Kidney epithelial cell (primary cell): ENCODE results near the gene NELL1. TPM values are rescaled to one million over a fixed set of nuclear protein-coding genes. Genes with fewer than 3 reads are reported as not detected.

Experiments used
- DNase-seq: peaks from one replicate; pipeline ENCODE4 v3.0.0-alpha.2; 2010; ENCODE audit warnings: low read depth
- H3K27me3 ChIP-seq: 2 replicates; pipeline ENCODE4 v1.6.0; 2011; ENCODE audit warnings: low read length; ENCODE audit not compliant: control insufficient read depth, insufficient read depth
- H3K36me3 ChIP-seq: 2 replicates; pipeline ENCODE4 v1.5.1; 2011; ENCODE audit warnings: low read length; ENCODE audit not compliant: control insufficient read depth, insufficient read depth
- H3K4me3 ChIP-seq: 2 replicates; pipeline ENCODE4 v1.5.1; 2011; ENCODE audit warnings: low read depth, mild to moderate bottlenecking, control low read depth, low read length
- CTCF ChIP-seq: IDR thresholded peaks from 2 replicates; pipeline ENCODE4 v1.5.1; 2011; ENCODE audit warnings: mild to moderate bottlenecking, moderate library complexity, low read length, control low read depth, inconsistent platforms; ENCODE audit not compliant: insufficient read depth, poor library complexity, severe bottlenecking
- total RNA-seq: library from RNA; depleted of rRNA; stranded (reverse); fragments of >200 nt; gene quantifications from 2 replicates; pipeline ENCODE4 v1.2.3, GENCODE V29; 2015

Gene NELL1
- total RNA-seq, 1 donor from 2014 or later, result 0.17 TPM

GRCh38 chr11:21426931-21427330 lies 757.5 kb downstream of the NELL1 start:
- no peak for TF ChIP-seq CTCF

DNA sequence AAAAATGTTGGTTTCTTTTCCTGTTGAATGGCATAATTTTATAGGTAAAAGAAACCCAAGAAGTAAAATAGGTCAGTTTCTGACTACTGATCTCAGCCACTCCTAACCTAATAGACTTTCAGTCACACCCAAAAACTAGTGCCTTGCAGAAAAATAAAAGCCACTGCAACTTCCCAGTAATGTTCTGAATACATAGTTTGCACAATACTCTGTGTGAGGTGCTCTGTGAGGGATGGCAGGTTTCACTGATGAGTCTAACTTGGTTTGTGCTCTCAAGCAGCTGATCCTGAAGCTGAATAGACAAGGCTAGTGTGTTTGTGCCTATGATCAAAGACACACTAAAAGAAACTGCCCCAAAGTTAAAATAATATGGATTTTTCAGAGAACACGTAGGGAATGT lies 758.3 kb downstream of the NELL1 start:
- Histone ChIP-seq H3K4me3 (no peak overlapping the region), H3K27me3 (no peaks in the 10 kb centered on the region), H3K36me3 (no peaks in the 10 kb centered on the region)
- TF ChIP-seq CTCF, result no peak
- DNase-seq, result no peak

More at GRCh38 chr11:21426931-21427330, 757.5 kb downstream of the NELL1 start:
- Histone ChIP-seq H3K4me3 (no peak overlapping the region), H3K36me3 (no peaks in the 10 kb centered on the region), H3K27me3 (no peaks in the 10 kb centered on the region)
- no peak for DNase-seq

DNA sequence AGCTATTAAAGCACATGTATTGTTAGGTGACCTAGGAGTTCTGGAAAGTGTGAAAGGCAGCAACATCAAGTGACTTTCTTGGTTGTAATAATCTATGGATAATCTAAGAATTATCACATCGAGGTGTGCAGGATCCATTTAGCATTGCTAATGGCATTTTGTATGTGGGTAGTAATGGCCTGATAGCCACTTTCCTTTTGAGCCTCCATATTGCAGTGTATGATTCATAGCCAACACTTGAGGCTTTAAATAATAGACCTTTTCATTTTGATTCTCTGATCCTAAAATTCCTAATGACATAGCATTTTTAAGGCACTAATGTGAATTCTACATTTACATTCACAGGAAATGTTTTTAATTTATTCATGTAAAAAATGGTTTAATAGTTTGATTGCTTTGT lies 759.4 kb downstream of the NELL1 start:
- no peak for DNase-seq
- Histone ChIP-seq H3K27me3 (no peaks in the 10 kb centered on the region), H3K36me3 (no peaks in the 10 kb centered on the region), H3K4me3 (no peak overlapping the region)
- TF ChIP-seq CTCF, result no peak

DNA sequence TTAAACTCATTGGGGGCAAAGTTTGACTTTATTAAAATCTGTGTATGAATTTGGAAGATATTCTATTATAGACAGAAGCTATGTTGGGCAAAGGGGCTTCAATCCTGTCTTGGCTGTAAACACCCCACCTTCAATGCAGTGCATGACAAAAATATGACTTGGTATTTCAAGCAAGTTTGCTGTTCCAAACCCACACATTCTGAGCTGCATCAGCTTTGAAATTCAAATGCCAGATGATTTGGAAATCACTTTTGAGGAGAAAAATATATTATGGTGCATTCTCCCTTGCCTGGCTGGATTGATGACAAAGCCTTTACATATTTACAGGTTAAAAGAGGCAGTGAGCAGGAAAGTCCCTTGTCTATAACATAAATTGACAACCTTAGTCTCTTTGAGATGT lies 760.0 kb downstream of the NELL1 start:
- no peak overlapping the region for H3K4me3 ChIP-seq
- no peaks in the 10 kb centered on the region for H3K27me3 ChIP-seq
- no peak for DNase-seq
- H3K36me3 ChIP-seq, result no peaks in the 10 kb centered on the region
- TF ChIP-seq CTCF, result no peak

DNA sequence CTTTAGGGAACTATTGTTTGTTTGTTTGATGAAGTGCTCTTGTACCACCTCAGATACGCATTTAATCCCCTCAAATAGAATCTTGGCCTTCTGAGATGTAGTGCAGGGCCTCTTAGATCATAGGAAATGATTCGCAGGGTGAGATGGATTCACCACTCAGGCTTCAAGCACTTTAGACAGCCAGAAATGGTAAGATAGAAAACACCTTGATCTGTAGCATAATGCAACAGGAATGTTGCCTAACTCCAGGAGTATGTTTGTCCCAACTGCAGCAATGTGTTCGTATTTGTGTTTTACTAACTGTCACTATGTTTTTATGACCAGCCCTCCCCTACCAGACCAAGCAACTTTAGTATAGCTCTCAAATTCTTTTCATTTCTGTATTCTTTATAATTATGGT lies 761.2 kb downstream of the NELL1 start:
- no peak for DNase-seq

More for the DNA sequence above, 761.2 kb downstream of the NELL1 start:
- TF ChIP-seq CTCF, result no peak
- Histone ChIP-seq H3K27me3 (no peaks in the 10 kb centered on the region), H3K36me3 (no peaks in the 10 kb centered on the region), H3K4me3 (no peak overlapping the region)
